Liver (tissue), 3 donors: Measurements from ENCODE around the gene USP51.

Experiments used
- ATF3 ChIP-seq: IDR thresholded peaks from 2 replicates; pipeline ENCODE4 v1.6.1; 2016; ENCODE audit warnings: antibody characterized with exemption
- CTCF ChIP-seq: fragments of 150-350 bp; IDR thresholded peaks from 2 replicates; pipeline ENCODE4 v1.5.1; 2017; ENCODE audit warnings: improper control_type of control experiment, low read depth, low read length; ENCODE audit not compliant: missing input control
- GABPA ChIP-seq, 2 donors: IDR thresholded peaks in 1 of 2; conservative IDR thresholded peaks in 1 of 2; 2 replicates each; pipeline ENCODE4 v1.6.1; 2016; ENCODE audit warnings: antibody characterized with exemption in 2 of 2, mild to moderate bottlenecking in 1 of 2, moderate library complexity in 1 of 2
- JUND ChIP-seq, 2 donors: IDR thresholded peaks; 2 replicates each; pipeline ENCODE4 v1.6.1; 2016; ENCODE audit warnings: antibody characterized with exemption in 2 of 2
- MAX ChIP-seq: IDR thresholded peaks from 2 replicates; pipeline ENCODE4 v1.6.1; 2016; ENCODE audit warnings: antibody characterized with exemption
- RAD21 ChIP-seq, 2 donors: IDR thresholded peaks; 2 replicates each; pipeline ENCODE4 v1.6.1; 2016; ENCODE audit warnings: antibody characterized with exemption in 2 of 2, mild to moderate bottlenecking in 2 of 2
- REST ChIP-seq: IDR thresholded peaks from 2 replicates; pipeline ENCODE4 v1.6.1; 2016; ENCODE audit warnings: antibody characterized with exemption, mild to moderate bottlenecking
- TAF1 ChIP-seq: conservative IDR thresholded peaks from 2 replicates; pipeline ENCODE4 v1.6.1; 2016; ENCODE audit warnings: antibody characterized with exemption, mild to moderate bottlenecking
- donor health status: healthy.
- donor health status: healthy.

GRCh38 chrX:55523356-55523755 is 33.7 kb upstream of the USP51 start:
- TF ChIP-seq ATF3: no peak
- no peak for TF ChIP-seq JUND (IDR thresholded peaks at IDR 0.05)
- TF ChIP-seq CTCF: no peak
- TF ChIP-seq REST: no peak
- no peak for TF ChIP-seq MAX
- TF ChIP-seq RAD21 (IDR thresholded peaks at IDR 0.05): no peak
- no peak for TF ChIP-seq GABPA (IDR thresholded peaks at IDR 0.05 in 1 of 2, conservative IDR thresholded peaks at IDR 0.05 in 1 of 2)
- no peak for TF ChIP-seq TAF1
